ELF-1 (cell line): ENCODE results near the gene MACROD2.
"Not testable (repeated sequence)": the region's sequence is repeated elsewhere in the genome, so short reads cannot be mapped to it uniquely, and the experiment has no call there.

ENCODE experiments used
- DNase-seq: peaks from one replicate; pipeline ENCODE4 v3.0.0-alpha.2; 2016; ENCODE audit warnings: low read depth, low spot score

Gene MACROD2

DNA sequence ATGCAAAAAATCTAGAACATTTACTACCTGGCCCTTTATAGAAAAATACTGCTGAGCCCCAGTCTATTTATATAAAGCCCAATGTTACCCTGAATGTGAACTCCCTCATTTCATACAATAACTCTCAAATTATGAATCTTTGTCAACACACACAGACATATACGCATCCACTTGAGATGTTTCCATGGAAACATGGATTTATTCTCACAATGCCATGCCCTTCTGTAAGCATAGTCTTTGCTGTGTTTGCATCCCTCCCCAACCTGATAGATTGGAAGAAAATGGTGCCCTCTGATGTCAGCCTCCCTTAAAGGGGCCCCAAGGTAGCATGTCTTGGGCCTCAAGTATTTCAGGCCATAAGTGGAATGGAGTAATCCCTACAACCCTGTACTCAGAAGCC is 2004.8 kb downstream of the MACROD2 start:
- DNase-seq = no peak

DNA sequence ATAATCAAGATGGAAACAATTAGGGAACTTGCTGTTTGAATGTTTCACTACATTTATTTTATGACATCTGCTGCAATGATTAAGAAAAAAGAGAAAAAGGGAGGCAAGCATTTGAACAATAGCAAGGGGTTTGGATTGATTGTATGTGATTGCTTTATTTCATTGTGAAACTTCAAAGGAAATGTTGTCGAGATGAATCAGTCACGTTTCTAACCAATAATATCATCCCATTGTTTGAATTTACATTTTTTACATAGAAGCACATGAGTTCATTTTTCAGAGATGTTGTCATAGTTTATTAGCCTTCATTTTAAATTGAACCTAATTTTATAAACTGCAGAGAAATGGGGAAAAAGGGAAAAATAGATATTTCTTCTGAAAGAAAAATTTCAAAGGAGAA is 2006.0 kb downstream of the MACROD2 start:
- no peak for DNase-seq

DNA sequence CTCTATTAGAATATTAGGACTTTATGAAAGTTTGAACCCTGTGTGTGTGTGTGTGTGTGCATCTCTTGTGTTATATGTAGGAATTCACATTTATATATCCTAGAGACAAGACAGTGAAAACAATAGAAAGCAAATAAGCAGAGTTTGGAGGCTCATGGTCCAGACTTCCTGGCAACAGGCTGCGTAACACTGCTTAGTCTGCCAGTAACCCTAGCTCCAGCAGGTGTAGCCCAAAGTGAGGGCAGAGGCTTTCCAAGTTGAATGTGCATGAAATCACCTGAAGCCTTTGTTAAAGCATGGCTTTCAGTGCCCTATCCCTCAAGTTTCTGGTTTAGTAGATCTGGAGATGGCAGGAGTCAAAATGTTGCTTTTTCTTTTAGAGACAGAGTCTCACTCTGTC is 2008.0 kb downstream of the MACROD2 start:
- DNase-seq = no peak

DNA sequence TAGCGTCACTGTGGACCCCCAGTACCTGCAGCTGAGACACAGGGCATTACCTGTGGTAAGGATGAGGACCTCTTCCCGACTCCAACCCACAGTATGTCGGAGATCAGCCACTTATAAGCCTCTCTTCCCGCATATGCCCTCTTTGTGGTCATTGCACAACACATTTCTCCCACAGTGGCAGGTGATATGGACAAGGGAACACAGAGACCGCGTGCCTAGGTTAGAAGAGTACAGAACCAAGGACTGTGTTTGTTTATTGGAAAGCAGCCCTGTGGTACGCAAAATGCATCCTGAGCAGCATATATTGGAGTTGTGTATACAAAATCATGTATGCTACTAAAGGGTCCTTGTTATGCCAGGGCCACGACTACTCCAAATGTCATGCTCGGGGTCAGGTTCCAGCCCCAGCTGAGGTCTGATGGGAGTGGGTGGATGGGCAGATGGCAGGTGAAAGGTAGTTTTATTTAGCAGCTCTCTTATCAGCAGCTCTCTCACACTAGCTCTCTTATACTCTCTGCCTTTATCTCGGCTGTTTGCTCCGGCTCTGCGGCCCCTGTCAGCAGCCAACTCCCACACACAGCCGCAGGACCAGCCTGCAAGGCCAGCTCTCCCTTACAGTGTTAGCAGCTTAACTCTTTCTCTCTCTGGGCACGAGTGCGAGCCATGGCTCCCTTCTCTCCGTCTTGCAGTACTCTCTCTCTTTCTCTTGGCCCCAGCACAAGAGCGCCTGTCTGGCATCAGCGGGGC is 2009.0 kb downstream of the MACROD2 start:
- DNase-seq = no peak

DNA sequence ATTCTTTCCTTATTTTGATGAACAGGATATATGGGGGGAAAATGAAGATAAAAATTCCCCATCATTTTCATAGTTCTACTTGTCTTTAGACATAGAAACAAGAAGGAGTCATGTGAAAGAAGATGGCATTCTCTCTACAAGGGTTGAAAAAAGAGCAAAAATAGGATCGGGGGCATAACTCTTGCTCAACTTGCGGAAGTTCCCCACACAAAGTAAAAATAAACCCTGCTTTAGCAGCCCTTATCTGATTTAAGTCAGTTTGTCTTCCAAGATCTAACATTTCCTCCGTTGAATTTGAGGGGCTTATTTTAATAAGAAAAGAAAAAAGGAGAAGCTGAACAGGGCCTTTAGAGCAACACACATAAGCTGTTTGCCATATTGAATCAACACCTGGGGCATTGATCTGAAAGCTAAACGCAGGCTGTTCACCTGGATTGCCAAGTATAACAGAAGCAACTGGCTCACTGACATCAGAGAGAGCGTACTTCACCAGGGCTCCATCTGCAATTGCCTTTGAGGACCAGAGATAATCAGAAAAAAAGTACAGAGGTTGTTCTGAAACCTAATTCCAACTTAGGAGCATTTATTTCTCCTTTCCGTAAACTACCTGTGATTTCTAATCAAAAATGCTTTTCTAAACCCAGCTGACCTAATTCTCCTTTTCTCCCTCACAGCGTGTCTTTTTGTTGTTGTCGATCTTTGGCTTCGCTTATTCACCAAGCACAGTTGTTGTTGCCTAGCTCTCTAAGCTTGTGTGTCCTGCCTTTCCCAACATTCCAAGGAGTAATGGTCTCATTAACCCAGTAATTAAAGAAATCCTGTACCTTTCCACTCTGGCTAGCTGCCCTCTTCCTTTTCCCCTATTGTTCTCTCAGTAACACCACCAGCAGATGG is 2010.0 kb downstream of the MACROD2 start:
- peak; percentile 53 for DNase-seq

DNA sequence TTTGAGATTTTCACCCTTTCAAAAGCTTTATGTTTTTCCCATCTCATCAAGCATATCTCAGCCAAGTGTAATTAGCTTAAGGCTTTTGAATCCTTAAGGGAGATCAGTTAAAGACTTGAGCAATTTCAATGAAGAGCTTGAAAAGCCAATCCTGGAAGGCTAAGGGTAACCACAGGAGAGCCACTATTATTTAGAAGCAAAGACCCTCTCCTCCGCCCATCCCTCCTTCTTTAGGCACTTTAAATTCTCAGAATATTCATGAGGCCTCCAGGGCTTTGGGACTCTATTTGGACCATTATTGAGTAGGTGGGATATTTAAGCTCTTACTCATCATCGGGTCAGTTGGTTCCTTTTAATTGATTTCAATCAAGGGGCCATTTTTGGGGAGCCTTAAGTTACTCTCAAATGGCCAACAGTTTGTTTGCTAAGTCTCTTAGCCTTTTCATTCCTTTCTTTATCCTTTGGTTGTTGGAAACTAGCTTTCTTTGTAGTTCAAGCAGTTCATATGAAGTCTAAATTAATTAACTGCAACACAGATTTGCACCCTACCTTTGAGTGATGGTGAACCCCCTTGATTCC is 2010.7 kb downstream of the MACROD2 start:
- peak; percentile 59 for DNase-seq

DNA sequence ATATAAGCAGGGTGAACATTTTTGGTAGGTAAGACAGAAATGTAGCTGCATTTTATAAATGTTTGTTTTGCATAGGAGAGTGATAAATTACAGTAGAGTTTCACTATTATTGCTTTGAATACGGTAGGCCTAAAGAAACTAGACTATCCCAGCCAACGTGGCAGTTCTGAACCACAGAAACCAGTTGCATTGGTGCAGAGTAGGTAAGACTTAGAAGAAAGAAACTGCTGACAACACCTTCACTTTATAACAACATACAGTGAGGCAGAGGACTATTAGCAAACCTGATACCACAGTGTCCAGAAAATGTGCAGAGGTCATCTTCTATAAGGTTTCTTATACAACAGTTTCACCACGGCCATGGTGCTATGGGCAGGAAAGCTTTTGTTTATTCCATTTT is 2011.8 kb downstream of the MACROD2 start:
- no peak for DNase-seq

DNA sequence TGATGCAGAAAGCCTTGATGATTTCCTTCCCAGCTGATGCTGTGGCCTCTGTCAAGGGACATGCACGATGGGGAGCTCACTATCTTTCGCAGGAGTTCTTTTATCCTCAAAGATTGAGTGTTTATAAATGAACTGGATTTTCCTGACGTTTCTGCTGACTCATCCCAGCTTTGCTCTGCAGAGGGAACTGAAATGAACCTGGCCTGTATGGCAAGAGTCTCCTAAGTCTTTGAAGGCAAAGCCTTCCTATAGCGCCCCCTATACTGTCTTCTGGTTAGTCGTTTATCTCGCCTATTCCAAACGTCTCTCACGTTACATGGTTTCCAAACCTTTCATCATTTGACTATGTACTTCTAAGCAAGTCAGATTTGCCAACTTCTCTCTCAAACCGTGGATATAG is 2012.6 kb downstream of the MACROD2 start:
- no peak for DNase-seq

DNA sequence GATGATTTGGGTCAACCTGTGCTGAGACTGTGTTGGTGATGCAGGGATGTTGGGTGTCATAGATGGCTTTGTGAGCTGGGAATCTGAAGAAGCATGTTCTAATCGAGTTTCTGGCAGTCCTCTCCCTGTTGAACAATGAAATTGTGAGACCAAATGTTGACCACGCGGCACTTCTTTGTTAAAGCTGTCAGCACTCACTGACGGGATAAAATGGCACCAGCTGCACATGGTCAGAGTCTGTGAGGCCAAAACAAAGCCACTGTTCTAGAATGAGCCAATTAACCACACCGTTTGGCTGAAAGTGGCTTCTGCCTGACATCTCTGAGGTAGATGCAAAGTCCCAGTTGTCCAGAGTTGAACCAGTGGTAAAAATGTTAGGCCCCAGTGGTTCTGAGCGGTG is 2015.7 kb downstream of the MACROD2 start:
- DNase-seq = no peak

DNA sequence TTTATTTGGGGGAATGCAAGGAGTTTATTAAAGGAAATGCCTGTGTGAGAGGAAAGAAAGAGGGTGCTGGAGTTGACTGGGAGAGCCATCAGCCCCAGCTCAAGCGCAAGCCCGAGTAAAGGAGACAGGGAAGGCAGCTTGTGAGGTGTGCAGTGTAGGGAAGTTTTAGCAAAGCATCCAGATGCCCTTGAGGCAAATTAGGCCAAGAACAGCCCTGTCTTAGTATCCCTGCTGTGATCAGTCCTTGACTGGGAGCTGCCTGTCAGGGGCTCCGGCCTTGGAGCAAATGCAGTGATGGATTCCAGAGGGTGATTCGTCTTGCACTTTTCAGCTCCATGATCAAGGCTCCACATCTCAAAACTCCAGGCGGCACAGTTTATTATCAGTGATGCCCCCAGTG is 2016.2 kb downstream of the MACROD2 start:
- DNase-seq = peak; percentile 71

DNA sequence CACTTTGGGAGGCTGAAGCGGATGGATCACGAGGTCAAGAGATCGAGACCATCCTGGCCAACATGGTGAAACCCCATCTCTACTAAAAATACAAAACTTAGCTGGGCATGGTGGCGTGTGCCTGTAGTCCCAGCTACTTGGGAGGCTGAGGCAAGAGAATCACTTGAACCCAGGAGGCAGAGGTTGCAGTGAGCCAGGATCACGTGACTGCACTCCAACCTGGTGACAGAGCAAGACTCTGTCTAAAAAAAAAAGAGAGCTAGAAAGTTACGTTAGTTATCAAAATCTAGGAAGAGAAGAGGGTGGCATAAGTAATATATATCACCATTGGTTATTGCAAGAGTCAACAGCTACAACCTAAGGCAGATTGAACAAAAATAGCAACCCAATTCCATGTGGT is 2017.6 kb downstream of the MACROD2 start:
- DNase-seq = not testable (repeated sequence)

DNA sequence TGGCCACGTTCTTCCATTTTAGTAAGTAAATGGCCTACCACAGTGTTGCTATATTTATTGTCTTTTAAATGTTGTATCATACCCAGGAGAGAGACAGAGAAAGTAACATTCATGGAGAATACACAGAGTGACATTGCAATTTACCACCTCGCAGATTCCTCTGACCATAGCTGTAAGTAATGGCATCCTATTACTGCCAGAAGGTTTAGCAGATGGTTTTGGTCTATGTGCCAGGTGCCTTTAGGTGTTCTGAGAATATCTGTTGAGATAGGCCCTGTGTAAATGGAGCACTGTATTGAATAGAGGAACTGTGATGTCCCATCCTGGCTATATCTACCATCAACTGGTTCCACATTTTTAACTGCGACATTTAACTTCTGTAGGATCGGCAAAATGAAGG is 2018.3 kb downstream of the MACROD2 start:
- no peak for DNase-seq

DNA sequence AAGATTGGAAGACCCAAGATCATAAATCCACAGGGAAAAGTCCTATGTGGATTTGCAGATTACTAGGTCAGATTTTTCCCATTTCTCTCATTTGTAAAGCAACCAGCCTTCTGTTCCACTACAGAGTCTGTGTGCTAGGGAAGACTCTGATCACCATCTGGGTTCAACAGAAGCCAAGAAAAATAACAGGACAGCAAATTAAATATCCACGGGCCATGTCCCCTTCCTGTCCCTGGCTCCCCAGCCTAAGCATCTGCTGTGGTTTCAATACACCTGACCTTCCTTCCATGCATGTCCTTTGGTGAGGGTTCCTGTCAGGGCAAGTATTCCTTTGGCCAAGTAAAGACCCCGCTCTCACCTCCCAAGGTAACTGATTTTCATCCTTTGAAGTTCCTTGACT is 2019.1 kb downstream of the MACROD2 start:
- no peak for DNase-seq

DNA sequence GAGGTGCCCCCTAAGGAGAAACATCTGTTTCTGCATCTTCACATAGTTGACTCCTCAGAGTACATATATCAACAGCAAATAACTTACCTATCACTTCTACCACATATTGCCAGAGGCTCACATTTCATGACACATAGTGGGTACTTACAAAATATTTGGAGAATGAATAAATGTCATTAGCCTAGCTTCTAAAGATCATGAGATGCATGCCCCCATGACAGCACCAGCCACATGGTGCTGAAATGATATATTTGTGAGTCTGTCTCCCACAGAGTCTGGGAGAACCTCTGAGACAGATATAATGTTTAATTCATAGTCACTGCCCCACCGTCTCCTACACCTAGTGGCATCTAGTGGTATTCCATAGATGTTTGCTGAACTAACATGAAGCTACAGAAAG is 2022.3 kb downstream of the MACROD2 start:
- no peak for DNase-seq

DNA sequence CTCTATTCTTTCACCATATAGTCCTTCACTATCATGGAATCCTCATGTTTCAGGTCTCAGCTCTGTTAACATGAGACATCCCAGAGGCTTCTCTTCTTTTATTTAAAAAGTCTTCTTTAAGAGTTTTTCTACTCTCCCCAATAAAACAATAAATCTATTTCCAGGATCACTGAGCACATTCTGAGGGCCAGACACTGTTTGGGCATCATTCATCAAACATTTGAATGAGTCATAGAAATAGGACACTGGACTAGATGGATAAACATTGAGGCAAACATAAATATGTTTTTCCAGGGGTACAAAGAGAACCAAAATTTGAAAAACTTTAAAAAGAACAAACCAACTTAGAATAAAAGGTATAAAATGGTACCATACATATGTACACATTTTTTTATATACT is 2023.6 kb downstream of the MACROD2 start:
- DNase-seq = no peak

DNA sequence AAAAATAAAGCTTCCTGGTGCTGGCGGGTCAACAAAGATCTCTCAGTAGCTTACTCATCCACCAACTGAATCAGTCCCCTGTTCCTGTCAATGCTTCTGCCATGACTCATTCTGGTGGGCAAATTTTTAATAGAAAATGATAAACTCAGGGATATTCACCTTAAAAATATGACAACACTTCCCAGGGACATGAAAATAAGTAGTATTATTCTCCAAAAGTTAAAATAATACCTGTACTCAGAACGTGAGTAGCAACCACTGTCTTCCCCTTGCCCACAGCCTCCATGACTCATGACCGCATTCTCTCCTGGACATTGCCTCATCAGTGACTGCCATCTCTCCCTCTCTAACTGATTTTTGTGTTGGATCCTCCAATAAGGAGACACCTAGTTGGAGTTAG is 2025.7 kb downstream of the MACROD2 start:
- no peak for DNase-seq

DNA sequence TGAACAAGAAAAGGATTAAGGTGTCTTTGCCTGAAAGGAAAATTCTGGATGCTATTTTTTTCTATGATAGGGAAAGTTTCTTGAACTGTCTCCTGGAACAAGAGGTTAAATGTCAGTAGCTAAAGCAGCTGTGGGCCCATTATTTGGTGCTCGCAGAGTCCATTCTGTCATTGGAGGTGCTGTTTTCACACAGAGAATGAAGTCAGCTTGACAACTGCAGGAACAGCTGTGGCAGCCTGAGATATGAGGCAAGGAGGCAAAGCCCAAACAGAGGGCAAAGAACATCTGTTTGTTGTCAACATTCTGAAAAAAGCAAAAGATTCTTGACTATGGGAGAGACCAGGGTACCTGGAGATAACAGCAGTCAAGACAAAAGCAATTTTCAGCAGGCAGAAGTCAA is 2029.8 kb downstream of the MACROD2 start:
- DNase-seq = no peak

DNA sequence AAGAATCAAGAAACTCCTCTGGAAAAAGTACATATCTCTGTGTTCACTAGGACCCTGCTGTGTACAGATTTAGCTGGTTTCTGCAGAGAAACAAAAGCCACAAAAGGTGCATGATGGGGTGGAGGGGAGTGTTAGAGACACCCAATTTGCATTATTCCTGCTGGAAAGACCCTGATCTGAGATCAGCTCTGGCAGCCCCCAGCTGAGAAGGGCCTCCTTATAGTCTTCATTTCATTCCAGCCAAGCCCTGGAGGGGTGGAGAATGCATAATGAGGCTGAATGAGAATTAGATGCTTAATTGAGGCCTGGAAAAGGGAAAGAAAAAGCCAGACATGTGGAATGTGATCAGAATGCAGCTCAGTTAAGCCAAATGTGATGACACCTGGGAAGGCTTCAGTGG is 2032.4 kb downstream of the MACROD2 start:
- peak; percentile 34 for DNase-seq

DNA sequence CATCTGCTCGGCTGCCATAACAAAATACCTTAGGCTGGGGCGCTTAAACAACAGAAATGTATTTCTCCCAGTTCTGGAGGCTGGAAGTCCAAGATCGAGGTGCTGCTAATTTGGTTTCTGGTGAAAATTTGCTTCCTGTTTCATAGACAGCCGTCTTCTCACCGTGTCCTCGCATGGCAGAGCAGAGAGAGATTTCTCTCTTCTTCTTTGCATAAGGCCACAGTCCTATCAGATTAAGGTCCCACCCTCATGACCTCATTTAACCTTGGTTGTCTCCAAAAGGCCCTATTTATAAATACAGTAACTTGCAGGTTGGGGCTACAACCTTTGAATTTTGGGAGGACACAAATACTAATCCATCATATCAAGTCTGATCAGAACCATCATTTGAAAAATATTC is 2033.6 kb downstream of the MACROD2 start:
- no peak for DNase-seq

DNA sequence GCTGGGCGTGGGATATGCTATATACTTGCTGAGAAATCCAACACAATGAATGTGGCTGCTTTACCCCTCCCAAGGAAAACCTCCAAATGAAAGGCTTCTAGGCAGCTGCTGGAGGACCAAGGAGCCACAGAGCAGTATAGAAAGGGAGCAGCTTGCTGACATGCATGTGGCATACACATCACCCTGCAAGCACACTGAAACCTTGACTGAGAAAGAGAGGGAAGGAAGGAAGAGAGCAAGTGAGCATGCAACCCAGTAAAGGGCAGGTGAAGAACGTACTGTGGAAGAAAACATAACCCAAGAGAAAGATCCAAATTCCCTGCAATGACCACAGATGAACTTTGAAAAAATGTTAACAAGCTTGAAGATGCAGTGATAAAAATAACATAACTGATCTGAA is 2034.9 kb downstream of the MACROD2 start:
- no peak for DNase-seq

DNA sequence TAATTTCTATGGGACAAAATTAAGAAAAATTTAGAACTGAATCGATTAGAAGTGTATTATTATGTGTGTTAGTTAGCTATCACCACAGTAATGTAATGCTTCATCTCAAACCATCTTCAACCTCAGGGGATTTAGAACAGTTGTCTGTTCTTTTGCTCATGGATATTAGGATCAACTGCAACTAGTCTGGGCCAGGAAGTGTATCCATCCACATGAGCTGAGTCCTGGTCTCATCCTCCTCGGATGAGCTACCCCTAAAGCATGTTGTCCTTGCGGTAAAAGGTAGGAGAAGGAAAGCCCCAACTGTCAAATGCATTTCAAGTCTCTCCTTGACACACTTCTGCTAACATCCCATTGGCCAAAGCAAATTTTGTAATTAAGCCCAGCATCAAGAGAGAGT is 2040.3 kb downstream of the MACROD2 start:
- no peak for DNase-seq

DNA sequence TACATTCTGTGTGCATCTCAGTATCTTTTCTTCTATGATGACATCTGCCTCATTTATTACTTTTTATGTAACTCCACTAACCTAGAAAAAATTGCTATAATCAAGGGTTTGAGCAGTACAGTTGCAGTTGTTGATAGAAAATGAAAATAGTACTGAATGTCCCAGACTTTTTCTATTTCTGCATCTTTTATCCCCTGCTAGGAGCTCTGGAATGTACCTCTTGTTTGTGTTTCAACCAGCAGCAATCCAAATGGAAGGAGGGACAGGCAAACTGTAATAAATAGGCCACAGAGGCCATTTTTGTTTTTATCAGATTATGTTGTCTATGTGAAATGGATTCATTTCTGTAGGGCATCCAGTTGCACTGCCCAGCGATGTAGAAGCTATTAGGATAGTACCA is 2041.0 kb downstream of the MACROD2 start:
- no peak for DNase-seq

DNA sequence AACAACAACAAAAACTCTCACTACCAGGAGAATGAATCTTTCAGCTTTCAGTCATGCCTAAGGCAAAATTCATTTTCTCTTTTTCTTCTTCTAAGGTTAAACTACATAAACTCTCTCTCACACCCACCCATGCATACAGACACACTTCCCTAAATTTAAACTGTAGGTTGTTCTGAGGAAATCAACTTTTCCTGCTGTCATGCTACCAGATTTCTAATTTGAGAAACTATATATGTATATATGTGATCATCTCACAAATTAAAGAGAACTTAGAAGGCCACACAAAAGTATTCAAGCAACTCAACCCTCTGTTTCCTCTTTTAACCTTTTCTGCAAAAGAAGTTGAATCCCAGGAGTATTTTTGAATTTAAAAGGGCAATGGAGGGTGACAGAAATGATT is 2045.4 kb downstream of the MACROD2 start:
- no peak for DNase-seq
